GM12878 (cell line): ENCODE results near the gene DUOX2. TPM values are rescaled to one million over a fixed set of nuclear protein-coding genes. Genes with fewer than 3 reads are reported as not detected.

Experiments
- ATAC-seq: fragments of 200-7000 bp; cut with Tn5 transposase; 3 replicates; pipeline ENCODE4 v1.9.1; 2020; ENCODE audit warnings: mild to moderate bottlenecking, moderate library complexity
- BruUV-seq: library from RNA; stranded (reverse); fragments of 400-500 nt; replicated peaks from 2 replicates; lab custom pipeline; 2021; lab: Mats Ljungman, UMichigan
- CTCF ChIA-PET: fragments of 300-600 bp; sonication (Branson Sonifier 250); formaldehyde crosslinking; extraction: SDS; loops from one replicate; lab custom pipeline; 2021; ENCODE audit warnings: inconsistent platforms; lab: Yijun Ruan, JAX
- POLR2A ChIA-PET: fragments of 350-600 bp; formaldehyde crosslinking; extraction: SDS; loops from one replicate; lab custom pipeline; 2021; ENCODE audit warnings: inconsistent platforms; lab: Charles Lee
- RAD21 ChIA-PET: fragments of 300-600 bp; sonication (Branson Sonifier 250); formaldehyde crosslinking; loops from one replicate; lab custom pipeline; 2023; ENCODE audit warnings: antibody characterized with exemption; ENCODE audit not compliant: unreplicated experiment; lab: Charles Lee
- SMC1A ChIA-PET: fragments of 300-600 bp; sonication (Branson Sonifier 250); formaldehyde crosslinking; loops from one replicate; lab custom pipeline; 2023; ENCODE audit not compliant: unreplicated experiment, uncharacterized antibody; lab: Charles Lee
- DNase-seq: peaks from one replicate; pipeline ENCODE4 v3.0.0-alpha.2; 2011; ENCODE audit warnings: low read depth, low spot score
- FAIRE-seq: peaks from 3 replicates; lab custom pipeline; 2011; peaks lifted over from hg19 to GRCh38; lab: Jason Lieb, UNC
- H2AFZ ChIP-seq: 2 replicates; pipeline ENCODE4 v1.6.0; 2011; ENCODE audit warnings: low read depth, low read length, control low read depth; ENCODE audit not compliant: control insufficient read depth
- H3K27ac ChIP-seq: 2 replicates; pipeline ENCODE4 v1.5.1; 2011; ENCODE audit warnings: control low read depth; ENCODE audit not compliant: control insufficient read depth, insufficient read depth
- H3K27me3 ChIP-seq, 2 experiments: replicated peaks in 1 of 2; 2 replicates each; pipeline versions ENCODE4 v1.6.0 to v1.6.1; 2011; ENCODE audit warnings: low read length in 1 of 2; ENCODE audit not compliant: control insufficient read depth in 2 of 2, insufficient read depth in 2 of 2
- H3K36me3 ChIP-seq, 2 experiments: 2 replicates each; pipeline ENCODE4 v1.5.1; 2011; ENCODE audit warnings: low read length in 1 of 2; ENCODE audit not compliant: control insufficient read depth in 2 of 2, insufficient read depth in 2 of 2
- H3K4me1 ChIP-seq: 2 replicates; pipeline ENCODE4 v1.6.1; 2011; ENCODE audit warnings: mild to moderate bottlenecking, low read length, moderate library complexity, mixed read lengths; ENCODE audit not compliant: control insufficient read depth, insufficient read depth
- H3K4me2 ChIP-seq: 2 replicates; pipeline ENCODE4 v1.6.0; 2011; ENCODE audit warnings: control low read depth; ENCODE audit not compliant: control insufficient read depth, insufficient read depth
- H3K4me3 ChIP-seq: fragments of 200-600 bp; sonication (generic); 2 replicates; pipeline ENCODE4 v1.5.1; 2016
- H3K79me2 ChIP-seq: 2 replicates; pipeline ENCODE4 v1.6.0; 2011; ENCODE audit warnings: low read length; ENCODE audit not compliant: control insufficient read depth, insufficient read depth
- H3K9ac ChIP-seq: 2 replicates; pipeline ENCODE4 v1.8.0; 2011; ENCODE audit warnings: low read length, control low read depth, mixed read lengths; ENCODE audit not compliant: control insufficient read depth, insufficient read depth
- H3K9me3 ChIP-seq: replicated peaks from 3 replicates; pipeline ENCODE4 v1.5.1; 2011; ENCODE audit warnings: mild to moderate bottlenecking, low read length; ENCODE audit not compliant: control insufficient read depth, insufficient read depth
- H4K20me1 ChIP-seq: 2 replicates; pipeline ENCODE4 v1.6.0; 2011; ENCODE audit not compliant: control insufficient read depth, insufficient read depth
- EP300 ChIP-seq, 2 experiments: fragments of 150-350 bp in 1 of 2; IDR thresholded peaks; 2 replicates each; pipeline ENCODE4 v1.6.1; 2011 to 2012; ENCODE audit warnings: low read depth in 2 of 2, low read length in 2 of 2, borderline replicate concordance in 1 of 2, improper control_type of control experiment in 1 of 2, inconsistent platforms in 1 of 2; ENCODE audit not compliant: control insufficient read depth in 1 of 2
- ESRRA ChIP-seq: IDR thresholded peaks from 2 replicates; pipeline ENCODE4 v1.6.1; 2012; ENCODE audit warnings: mild to moderate bottlenecking, low read length, improper control_type of control experiment
- HDGF ChIP-seq: fragments of 450-650 bp; IDR thresholded peaks from 2 replicates; pipeline ENCODE4 v1.6.1; 2016; ENCODE audit warnings: antibody characterized with exemption
- NBN ChIP-seq: fragments of 450-650 bp; IDR thresholded peaks from 2 replicates; pipeline ENCODE4 v1.6.1; 2016
- NRF1 ChIP-seq: conservative IDR thresholded peaks from 2 replicates; pipeline ENCODE4 v1.6.1; 2011; ENCODE audit warnings: mild to moderate bottlenecking, low read depth, low read length, improper control_type of control experiment
- PAX8 ChIP-seq: fragments of 450-650 bp; IDR thresholded peaks from 2 replicates; pipeline ENCODE4 v1.6.1; 2017; ENCODE audit warnings: mild to moderate bottlenecking, moderate library complexity
- RAD51 ChIP-seq: fragments of 450-650 bp; IDR thresholded peaks from 2 replicates; pipeline ENCODE4 v1.6.1; 2016; ENCODE audit warnings: moderate library complexity, mild to moderate bottlenecking, inconsistent platforms
- SMARCA5 ChIP-seq: fragments of 450-650 bp; IDR thresholded peaks from 2 replicates; pipeline ENCODE4 v1.6.1; 2017; ENCODE audit warnings: mild to moderate bottlenecking
- SPI1 ChIP-seq: IDR thresholded peaks from 2 replicates; pipeline ENCODE4 v1.6.1; 2011; ENCODE audit warnings: low read depth, mild to moderate bottlenecking, low read length, moderate library complexity, borderline replicate concordance; ENCODE audit not compliant: insufficient read depth
- TAF1 ChIP-seq: IDR thresholded peaks from 2 replicates; pipeline ENCODE4 v1.6.1; 2011; ENCODE audit warnings: mild to moderate bottlenecking, low read depth, low read length, borderline replicate concordance
- YBX1 ChIP-seq: fragments of 450-650 bp; IDR thresholded peaks from 2 replicates; pipeline ENCODE4 v1.6.1; 2016; ENCODE audit warnings: antibody characterized with exemption
- WGBS: methylation state at CpG from one replicate; pipeline ENCODE4 v1.1.6; 2016; ENCODE audit warnings: low lambda C conversion rate; ENCODE audit not compliant: insufficient replicate concordance, insufficient coverage; ENCODE audit errors: missing lambda C conversion rate; 5-methylcytosine and 5-hydroxymethylcytosine counted together
- in situ Hi-C: fragments of 300-500 bp; cut with MboI; formaldehyde crosslinking; loops from 9 replicates; pipeline ENCODE4 v1.14.3; 2018; ENCODE audit warnings: mixed read lengths
- intact Hi-C: fragments of 100-400 bp; cut with micrococcal nuclease; formaldehyde crosslinking; loops from one replicate; pipeline ENCODE4 v1.14.2; 2022; ENCODE audit not compliant: unreplicated experiment
- polyA plus RNA-seq, 11 experiments: library from polyadenylated mRNA; depleted of rRNA in 4 of 11; unstranded in 6 of 11; stranded (reverse) in 5 of 11; fragments of >200 nt; fragmentation: Nextera tagmentation in 4 of 11; fragmentation: Illumina TruSeq in 1 of 11; extraction: Ambion mirVana in 4 of 11; extraction: Trizol in 1 of 11; gene quantifications; 1 replicate in 1 of 11; 2 replicates in 10 of 11; pipeline versions ENCODE4 v1.2.1 to v1.2.3, GENCODE V29; 2011 to 2016; ENCODE audit warnings: inconsistent platforms in 2 of 11, missing spikeins in 2 of 11, low read depth in 1 of 11
- total RNA-seq, 4 experiments: library from RNA; depleted of rRNA in 3 of 4; stranded (reverse); fragments of >200 nt in 3 of 4; fragmentation: Illumina TruSeq in 1 of 4; extraction: Trizol in 1 of 4; gene quantifications; 2 replicates each; pipeline versions ENCODE4 v1.2.1 to v1.2.3, GENCODE V29; 2013 to 2021
- TF ChIP-seq, protein P1 (sequence below): IDR thresholded peaks from 2 replicates; pipeline ENCODE4 v1.6.1; 2012; ENCODE audit warnings: improper control_type of control experiment, low read depth, low read length; ENCODE audit not compliant: insufficient replicate concordance

Gene DUOX2
- total and polyA plus RNA-seq, 10 of the 15 experiments (the other 5 are each of a cell fraction or from before 2014, with no cell fraction given) = 0.05 TPM; not detected in 9

DNA sequence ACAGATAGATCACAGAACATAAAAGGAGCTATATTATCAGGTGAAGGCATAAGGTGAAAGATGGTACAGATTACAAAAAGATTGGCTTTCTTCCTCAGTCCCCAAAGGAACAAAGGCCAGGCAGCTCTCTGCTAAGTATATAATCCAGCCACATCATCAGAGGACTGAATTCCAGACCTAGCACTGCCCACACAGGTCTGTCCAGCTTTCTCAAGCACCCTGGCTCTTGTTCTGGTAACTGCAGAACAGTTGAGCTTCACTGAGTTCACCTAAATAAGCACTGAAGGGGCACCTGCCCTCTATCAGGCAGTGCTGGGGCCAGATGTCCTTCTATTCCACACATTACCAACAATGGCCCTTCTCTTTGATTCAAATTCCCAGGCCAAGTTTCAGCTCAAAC is 9.4 kb upstream of the DUOX2 start:
- TF ChIP-seq YBX1 (no peak), PAX8 (no peak), RAD51 (no peak)
- no peaks in the 10 kb centered on the region for H3K9me3 ChIP-seq
- in situ Hi-C loops (no loop called here), intact Hi-C loops (loop anchor here (10.0 kb wide), 1 partner anchor 149 kb away; no protein-coding TSS in a partner anchor)
- no peaks in the 10 kb centered on the region for H3K79me2 ChIP-seq
- DNase-seq = no peak
- H3K36me3 ChIP-seq = no peaks in the 10 kb centered on the region
- no peaks in the 10 kb centered on the region for H3K4me1 ChIP-seq
- H3K4me3 ChIP-seq = no peak overlapping the region
- POLR2A ChIA-PET = no interaction called here
- H3K9ac ChIP-seq = no peak overlapping the region
- SMC1A ChIA-PET = no interaction called here
- CTCF ChIA-PET = interaction anchor here (1.1 to 5.0 kb wide), 7 partner anchors 10 to 334 kb away, joined by 3 to 21 read pairs (median 4); no protein-coding TSS in a partner anchor
- no peak for ATAC-seq
- RAD21 ChIA-PET = no interaction called here
- no peaks in the 10 kb centered on the region for H4K20me1 ChIP-seq
- H3K4me2 ChIP-seq = no peak overlapping the region
- H2AFZ ChIP-seq = no peak overlapping the region
- FAIRE-seq = no peak
- BruUV-seq = no TSS peak
- peaks cover 0 to 2% of the 10 kb centered on the region in 2 experiments for H3K27me3 ChIP-seq
- H3K27ac ChIP-seq = no peak overlapping the region

GRCh38 chr15:45122719-45123118 is 8.7 kb upstream of the DUOX2 start:
- intact Hi-C loops = loop anchor here (10.0 kb wide), 1 partner anchor 148 kb away; no protein-coding TSS in a partner anchor
- no peak overlapping the region for H2AFZ ChIP-seq
- ChIA-PET RAD21 (no interaction called here), POLR2A (no interaction called here), CTCF (interaction anchor here (1.2 to 5.0 kb wide), 6 partner anchors 13 to 335 kb away, joined by 3 to 21 read pairs (median 4); no protein-coding TSS in a partner anchor), SMC1A (interaction anchor here (0.6 kb wide), 1 partner anchor 10 kb away, joined by 3 read pairs; no protein-coding TSS in a partner anchor)
- in situ Hi-C loops = no loop called here
- H3K9me3 ChIP-seq = no peaks in the 10 kb centered on the region
- no peak overlapping the region for H3K27ac ChIP-seq
- FAIRE-seq (no peak), ATAC-seq (no peak), DNase-seq (no peak)
- no peaks in the 10 kb centered on the region for H4K20me1 ChIP-seq
- no peaks in the 10 kb centered on the region for H3K36me3 ChIP-seq
- peaks cover 0 to 2% of the 10 kb centered on the region in 2 experiments for H3K27me3 ChIP-seq
- H3K4me2 ChIP-seq = no peak overlapping the region
- no TSS peak for BruUV-seq
- no peaks in the 10 kb centered on the region for H3K4me1 ChIP-seq
- no peak overlapping the region for H3K4me3 ChIP-seq
- no peak overlapping the region for H3K9ac ChIP-seq
- H3K79me2 ChIP-seq = no peaks in the 10 kb centered on the region
- 56% methylated on average over 7 of the region's 7 CpGs for WGBS
- TF ChIP-seq NRF1 = no peak
- no peak for TF ChIP-seq NBN
- TF ChIP-seq PAX8 = no peak
- TF ChIP-seq TAF1 = no peak
- TF ChIP-seq HDGF = no peak
- TF ChIP-seq SPI1 = no peak
- TF ChIP-seq ESRRA = no peak
- no peak for TF ChIP-seq SMARCA5
- TF ChIP-seq EP300 (IDR thresholded peaks at IDR 0.05; ENCODE audit: borderline replicate concordance in 1 of 2, control insufficient read depth in 1 of 2, low read depth in 2 of 2, low read length in 2 of 2) = no peak
- TF ChIP-seq, protein P1, sequence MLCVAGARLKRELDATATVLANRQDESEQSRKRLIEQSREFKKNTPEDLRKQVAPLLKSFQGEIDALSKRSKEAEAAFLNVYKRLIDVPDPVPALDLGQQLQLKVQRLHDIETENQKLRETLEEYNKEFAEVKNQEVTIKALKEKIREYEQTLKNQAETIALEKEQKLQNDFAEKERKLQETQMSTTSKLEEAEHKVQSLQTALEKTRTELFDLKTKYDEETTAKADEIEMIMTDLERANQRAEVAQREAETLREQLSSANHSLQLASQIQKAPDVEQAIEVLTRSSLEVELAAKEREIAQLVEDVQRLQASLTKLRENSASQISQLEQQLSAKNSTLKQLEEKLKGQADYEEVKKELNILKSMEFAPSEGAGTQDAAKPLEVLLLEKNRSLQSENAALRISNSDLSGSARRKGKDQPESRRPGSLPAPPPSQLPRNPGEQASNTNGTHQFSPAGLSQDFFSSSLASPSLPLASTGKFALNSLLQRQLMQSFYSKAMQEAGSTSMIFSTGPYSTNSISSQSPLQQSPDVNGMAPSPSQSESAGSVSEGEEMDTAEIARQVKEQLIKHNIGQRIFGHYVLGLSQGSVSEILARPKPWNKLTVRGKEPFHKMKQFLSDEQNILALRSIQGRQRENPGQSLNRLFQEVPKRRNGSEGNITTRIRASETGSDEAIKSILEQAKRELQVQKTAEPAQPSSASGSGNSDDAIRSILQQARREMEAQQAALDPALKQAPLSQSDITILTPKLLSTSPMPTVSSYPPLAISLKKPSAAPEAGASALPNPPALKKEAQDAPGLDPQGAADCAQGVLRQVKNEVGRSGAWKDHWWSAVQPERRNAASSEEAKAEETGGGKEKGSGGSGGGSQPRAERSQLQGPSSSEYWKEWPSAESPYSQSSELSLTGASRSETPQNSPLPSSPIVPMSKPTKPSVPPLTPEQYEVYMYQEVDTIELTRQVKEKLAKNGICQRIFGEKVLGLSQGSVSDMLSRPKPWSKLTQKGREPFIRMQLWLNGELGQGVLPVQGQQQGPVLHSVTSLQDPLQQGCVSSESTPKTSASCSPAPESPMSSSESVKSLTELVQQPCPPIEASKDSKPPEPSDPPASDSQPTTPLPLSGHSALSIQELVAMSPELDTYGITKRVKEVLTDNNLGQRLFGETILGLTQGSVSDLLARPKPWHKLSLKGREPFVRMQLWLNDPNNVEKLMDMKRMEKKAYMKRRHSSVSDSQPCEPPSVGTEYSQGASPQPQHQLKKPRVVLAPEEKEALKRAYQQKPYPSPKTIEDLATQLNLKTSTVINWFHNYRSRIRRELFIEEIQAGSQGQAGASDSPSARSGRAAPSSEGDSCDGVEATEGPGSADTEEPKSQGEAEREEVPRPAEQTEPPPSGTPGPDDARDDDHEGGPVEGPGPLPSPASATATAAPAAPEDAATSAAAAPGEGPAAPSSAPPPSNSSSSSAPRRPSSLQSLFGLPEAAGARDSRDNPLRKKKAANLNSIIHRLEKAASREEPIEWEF = no peak
